Neuron (in vitro differentiated cells): ENCODE measurements around the gene ACAD8.

Experiments
- H2AFZ ChIP-seq: one replicate; pipeline ENCODE4 v1.6.1; 2013; ENCODE audit warnings: low read depth, mild to moderate bottlenecking, inconsistent platforms, low read length, moderate library complexity
- H3K27me3 ChIP-seq: one replicate; pipeline ENCODE4 v1.6.1; 2013; ENCODE audit warnings: low read length; ENCODE audit not compliant: insufficient read depth
- H3K36me3 ChIP-seq: one replicate; pipeline ENCODE4 v1.6.1; 2013; ENCODE audit warnings: low read length; ENCODE audit not compliant: insufficient read depth
- H3K4me1 ChIP-seq: one replicate; pipeline ENCODE4 v1.6.1; 2013; ENCODE audit warnings: low read length; ENCODE audit not compliant: insufficient read depth
- H3K4me3 ChIP-seq: 2 replicates; pipeline ENCODE4 v1.5.1; 2013; ENCODE audit warnings: mild to moderate bottlenecking, low read length, moderate library complexity
- H3K9me3 ChIP-seq: one replicate; pipeline ENCODE4 v1.6.1; 2013; ENCODE audit warnings: low read length

ACAD8 gene

DNA sequence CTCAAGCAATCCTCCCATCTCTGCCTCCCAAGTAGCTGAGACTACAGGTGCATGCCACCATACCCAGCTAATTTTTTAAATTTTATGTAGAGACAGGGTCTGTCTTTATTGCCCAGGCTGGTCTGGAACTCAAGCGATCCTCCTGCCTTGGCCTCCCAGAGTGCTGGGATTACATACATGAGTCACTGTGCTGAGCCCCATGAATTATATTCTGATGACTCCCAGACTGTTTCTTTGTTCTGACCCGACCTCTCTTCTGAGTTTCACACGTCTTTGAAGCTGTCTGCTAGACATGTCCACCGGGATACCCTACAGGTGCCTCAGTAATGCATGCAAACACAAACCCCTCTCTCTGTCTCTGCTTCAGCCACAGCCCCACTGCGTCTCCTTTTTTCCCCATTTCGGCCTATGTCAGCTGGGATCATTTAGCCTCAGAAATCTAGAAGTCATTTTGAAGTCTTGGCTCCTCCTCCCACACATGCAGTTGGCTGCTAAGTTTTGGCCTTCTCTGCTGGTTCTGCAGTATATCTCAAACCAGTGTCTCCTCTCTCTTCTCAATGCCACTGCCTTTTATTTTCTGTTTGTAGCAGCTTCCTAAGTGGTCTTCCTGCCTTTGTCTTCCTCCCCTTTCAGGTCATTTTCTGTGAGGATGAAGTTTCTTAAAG lies 24.1 kb upstream of the ACAD8 start:
- H3K9me3 ChIP-seq: no peaks in the 10 kb centered on the region
- H3K27me3 ChIP-seq: no peaks in the 10 kb centered on the region
- no peaks in the 10 kb centered on the region for H3K36me3 ChIP-seq
- no peak overlapping the region for H2AFZ ChIP-seq
- no peak overlapping the region for H3K4me3 ChIP-seq
- peaks cover 13% of the 10 kb centered on the region for H3K4me1 ChIP-seq

DNA sequence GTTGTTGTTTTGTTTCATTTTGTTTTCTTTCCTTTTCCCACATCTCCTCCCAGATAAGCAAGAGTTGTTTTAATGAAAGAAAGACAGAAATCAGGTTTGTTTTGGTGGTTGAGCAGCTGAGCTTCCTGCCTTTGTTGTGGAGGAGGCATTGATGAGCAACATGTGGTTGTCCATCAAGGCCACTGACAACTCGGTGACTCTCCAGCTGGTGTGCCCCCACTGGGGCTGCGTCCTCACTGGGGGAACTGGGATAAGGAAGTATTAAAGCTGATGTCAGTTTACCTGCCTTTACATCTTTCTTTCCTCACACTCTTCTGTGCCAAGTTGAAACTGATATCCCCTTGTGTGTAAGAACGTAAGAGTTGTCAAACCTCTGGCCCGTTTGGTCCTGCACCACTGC lies 23.0 kb upstream of the ACAD8 start:
- Histone ChIP-seq H3K27me3 (no peaks in the 10 kb centered on the region), H3K9me3 (no peaks in the 10 kb centered on the region), H2AFZ (no peak overlapping the region), H3K4me1 (peaks cover 12% of the 10 kb centered on the region), H3K36me3 (peaks cover 6% of the 10 kb centered on the region), H3K4me3 (no peak overlapping the region)

DNA sequence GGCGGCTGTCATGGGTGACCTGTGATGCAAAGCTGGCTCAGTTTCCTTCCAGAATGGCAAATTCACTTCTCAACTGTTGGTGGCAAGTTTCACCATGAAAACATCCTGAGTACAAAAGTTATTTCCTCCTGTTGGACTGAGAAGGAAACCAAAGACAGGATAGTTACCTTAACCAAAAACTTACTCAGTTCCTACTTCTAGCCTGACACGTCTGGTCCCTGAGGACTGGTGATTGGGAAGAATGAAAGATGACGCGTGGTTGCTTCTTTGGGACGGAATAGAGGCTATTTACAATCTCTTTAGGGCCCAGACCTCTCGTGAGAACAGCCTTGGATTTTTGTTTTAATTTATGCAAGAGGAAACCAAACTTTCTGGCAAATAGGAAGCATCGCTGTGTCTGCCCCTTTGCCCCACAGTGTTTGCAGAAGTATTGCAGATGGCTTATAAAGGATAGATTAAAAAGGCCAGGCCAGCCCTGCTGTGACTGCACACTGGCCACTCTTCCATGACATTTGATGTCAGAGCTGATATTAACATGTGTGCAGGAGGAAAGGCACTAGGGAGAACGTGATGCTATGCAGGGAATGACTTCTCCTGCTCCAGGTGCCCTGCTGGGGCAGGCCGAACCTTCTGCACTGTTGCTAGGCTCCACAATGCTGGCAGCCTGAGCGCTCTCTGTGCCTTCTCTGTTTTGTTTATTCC lies 21.3 kb upstream of the ACAD8 start:
- no peaks in the 10 kb centered on the region for H3K27me3 ChIP-seq
- H3K4me3 ChIP-seq: no peak overlapping the region
- H3K9me3 ChIP-seq: no peaks in the 10 kb centered on the region
- peaks cover 3% of the 10 kb centered on the region for H3K4me1 ChIP-seq
- H3K36me3 ChIP-seq: peaks cover 11% of the 10 kb centered on the region
- H2AFZ ChIP-seq: no peak overlapping the region

DNA sequence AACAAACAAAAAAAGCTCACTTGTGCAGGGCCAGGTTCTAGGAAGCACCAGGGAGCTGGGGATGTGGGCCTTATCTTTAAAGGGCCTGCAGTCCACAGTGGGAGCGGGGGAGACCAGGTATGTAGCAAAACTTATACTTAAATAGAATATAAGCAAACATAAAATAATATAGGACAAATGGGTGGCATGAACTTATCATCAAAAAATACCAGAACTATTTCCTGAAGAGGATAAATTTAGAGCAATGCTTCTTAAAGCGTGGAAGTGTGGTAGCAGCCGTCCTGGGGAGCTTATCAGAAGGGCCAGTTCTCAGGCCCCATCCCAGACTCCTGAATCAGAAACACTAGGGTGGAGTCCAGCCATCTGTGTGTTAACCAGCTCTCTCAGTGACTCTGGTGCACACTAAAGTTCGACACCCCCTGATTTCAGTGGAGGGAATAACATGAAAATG lies 19.6 kb upstream of the ACAD8 start:
- Histone ChIP-seq H3K9me3 (no peaks in the 10 kb centered on the region), H2AFZ (no peak overlapping the region), H3K27me3 (no peaks in the 10 kb centered on the region), H3K4me1 (peaks cover 3% of the 10 kb centered on the region), H3K4me3 (no peak overlapping the region), H3K36me3 (peaks cover 11% of the 10 kb centered on the region)

DNA sequence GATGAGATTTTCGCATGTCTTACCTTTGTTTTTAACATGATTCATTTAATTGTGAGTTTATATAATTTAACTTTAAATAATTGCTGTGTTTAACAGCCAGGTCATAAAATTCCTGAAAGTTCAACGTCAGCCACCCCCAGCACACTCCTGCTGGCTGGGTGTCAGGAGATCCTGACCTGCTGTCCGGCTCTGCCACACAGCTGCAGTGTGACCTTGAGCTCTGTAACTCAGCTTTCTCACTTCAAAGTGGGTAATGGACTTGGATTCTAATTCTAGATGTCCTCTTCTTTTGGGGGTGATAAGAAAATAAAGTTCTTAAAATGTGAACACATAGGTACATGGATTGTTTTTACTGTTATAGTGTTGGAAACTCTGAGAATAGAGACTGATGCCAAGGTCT lies 18.0 kb upstream of the ACAD8 start:
- Histone ChIP-seq H3K4me1 (no peaks in the 10 kb centered on the region), H3K4me3 (no peak overlapping the region), H3K27me3 (no peaks in the 10 kb centered on the region), H2AFZ (no peak overlapping the region), H3K9me3 (no peaks in the 10 kb centered on the region), H3K36me3 (peaks cover 19% of the 10 kb centered on the region)

DNA sequence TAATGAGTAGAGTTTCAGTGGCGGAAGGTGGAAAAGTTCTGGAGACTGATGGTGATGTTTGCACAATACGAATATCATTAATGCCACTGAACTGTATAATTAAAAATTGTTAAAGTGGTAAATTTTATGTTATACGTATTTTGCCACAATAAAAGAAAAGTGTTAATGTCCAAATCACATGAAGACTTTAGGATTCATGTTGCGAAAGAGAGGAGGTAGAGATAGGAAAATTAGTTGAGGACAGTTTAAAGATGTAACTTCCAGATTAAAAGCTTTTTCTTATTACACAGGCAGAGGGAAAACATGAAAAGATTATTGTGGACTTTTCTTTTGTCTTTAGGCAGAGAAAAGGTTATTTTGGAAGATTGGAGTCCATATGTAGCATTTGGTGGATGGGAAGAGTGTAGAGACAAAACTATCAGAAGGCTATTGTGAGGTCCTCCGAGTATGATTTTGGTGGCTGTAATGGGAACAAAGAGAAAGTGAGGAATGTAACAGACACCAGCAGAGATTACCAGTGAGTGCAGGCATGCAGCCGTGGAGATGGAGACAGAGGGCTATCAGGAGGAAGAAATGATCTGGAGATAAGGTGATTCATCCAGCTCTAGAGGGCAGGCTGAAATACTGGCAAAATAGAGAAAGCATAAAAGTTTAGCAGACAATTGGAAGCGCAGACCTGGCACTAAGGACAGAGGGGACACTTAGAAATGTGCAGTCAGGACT lies 16.4 kb upstream of the ACAD8 start:
- peaks cover 32% of the 10 kb centered on the region for H3K36me3 ChIP-seq
- H3K4me1 ChIP-seq: no peaks in the 10 kb centered on the region

DNA sequence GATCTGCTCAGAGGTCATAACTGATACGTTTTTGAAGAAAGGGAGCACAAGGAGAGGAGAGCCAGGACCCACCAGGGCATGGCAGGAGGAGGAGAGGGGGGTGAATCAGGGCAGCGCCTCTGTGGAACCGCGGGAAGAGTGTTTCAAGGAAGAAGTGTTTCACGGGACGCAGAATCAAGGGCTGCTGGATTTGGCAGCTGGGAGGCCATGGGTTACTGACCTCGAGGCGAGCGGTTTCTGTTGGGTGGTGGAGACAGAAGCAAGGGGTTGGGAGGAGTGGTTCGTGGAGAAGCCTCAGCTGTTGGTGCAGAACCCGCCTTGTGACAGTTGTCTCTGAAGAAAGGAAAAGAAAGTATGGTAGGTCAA lies 15.8 kb upstream of the ACAD8 start:
- no peak overlapping the region for H3K4me3 ChIP-seq
- no peaks in the 10 kb centered on the region for H3K4me1 ChIP-seq
- peaks cover 37% of the 10 kb centered on the region for H3K36me3 ChIP-seq
- H3K27me3 ChIP-seq: no peaks in the 10 kb centered on the region
- no peaks in the 10 kb centered on the region for H3K9me3 ChIP-seq
- no peak overlapping the region for H2AFZ ChIP-seq

More for the DNA sequence above, 16.4 kb upstream of the ACAD8 start:
- no peaks in the 10 kb centered on the region for H3K9me3 ChIP-seq
- H3K4me3 ChIP-seq: no peak overlapping the region
- H2AFZ ChIP-seq: no peak overlapping the region
- H3K27me3 ChIP-seq: no peaks in the 10 kb centered on the region

DNA sequence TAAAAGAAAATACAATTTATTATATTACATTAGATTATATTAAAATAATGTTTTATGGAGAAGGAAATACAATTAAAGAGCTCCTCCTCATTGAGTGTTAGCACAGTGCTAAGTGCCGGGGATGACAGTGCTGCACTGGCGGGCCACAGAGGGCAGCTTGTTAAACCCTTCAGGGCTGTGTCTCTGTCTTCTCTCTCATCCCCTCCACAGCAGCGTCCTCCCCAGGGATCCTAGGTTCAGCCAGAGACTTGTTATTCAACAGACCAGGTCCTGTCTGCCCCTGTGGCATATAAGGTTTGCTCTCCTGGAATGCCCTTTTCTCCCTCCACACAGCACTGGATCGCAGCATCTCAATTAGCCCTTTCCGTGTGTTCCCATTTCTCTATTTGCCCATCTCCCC lies 14.4 kb upstream of the ACAD8 start:
- Histone ChIP-seq H3K9me3 (no peaks in the 10 kb centered on the region), H3K4me3 (no peak overlapping the region), H3K4me1 (no peaks in the 10 kb centered on the region), H2AFZ (no peak overlapping the region), H3K36me3 (peaks cover 48% of the 10 kb centered on the region), H3K27me3 (no peaks in the 10 kb centered on the region)

DNA sequence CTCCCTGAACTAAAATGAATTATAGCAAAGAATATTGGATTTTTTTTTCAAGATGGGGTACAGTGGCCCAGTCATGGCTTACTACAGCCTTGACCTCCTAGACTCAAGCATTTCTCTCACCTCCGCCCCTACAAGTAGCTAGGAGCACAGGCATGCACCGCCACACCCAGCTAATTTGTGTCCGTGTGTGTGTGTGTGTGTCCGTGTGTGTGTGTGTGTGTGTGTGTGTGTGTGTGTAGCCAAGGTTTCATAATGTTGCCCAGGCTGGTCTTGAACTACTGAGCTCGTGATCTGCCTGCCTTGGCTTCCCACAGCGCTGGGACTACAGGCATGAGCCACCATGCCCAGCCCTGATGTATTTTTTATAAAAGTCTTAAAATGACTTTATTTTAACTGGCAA lies 12.8 kb upstream of the ACAD8 start:
- no peak overlapping the region for H3K4me3 ChIP-seq
- H3K4me1 ChIP-seq: no peaks in the 10 kb centered on the region
- peaks cover 50% of the 10 kb centered on the region for H3K36me3 ChIP-seq
- no peaks in the 10 kb centered on the region for H3K27me3 ChIP-seq
- no peak overlapping the region for H2AFZ ChIP-seq
- no peaks in the 10 kb centered on the region for H3K9me3 ChIP-seq

DNA sequence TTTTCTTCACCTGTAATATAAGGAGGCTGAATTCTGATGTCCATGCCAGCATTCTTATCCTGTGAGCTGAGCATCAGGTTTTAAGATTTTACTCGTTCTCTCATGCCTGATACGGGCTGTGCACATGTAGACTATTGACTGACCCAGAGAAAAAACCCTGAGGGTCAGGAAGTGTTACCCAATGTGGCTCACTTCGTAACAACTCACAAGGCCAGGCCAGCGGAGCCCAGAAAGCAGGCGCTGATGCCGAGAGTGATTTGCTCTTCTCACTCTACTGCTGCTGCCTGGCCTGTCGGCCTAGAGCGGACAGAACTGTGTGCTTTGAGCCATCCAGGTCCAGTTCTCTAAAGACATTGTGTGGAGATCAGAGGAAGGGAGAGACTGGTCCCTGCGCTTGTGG lies 11.0 kb upstream of the ACAD8 start:
- Histone ChIP-seq H3K27me3 (no peaks in the 10 kb centered on the region), H3K36me3 (peaks cover 59% of the 10 kb centered on the region), H3K4me3 (no peak overlapping the region), H3K4me1 (no peaks in the 10 kb centered on the region), H3K9me3 (no peaks in the 10 kb centered on the region), H2AFZ (no peak overlapping the region)

DNA sequence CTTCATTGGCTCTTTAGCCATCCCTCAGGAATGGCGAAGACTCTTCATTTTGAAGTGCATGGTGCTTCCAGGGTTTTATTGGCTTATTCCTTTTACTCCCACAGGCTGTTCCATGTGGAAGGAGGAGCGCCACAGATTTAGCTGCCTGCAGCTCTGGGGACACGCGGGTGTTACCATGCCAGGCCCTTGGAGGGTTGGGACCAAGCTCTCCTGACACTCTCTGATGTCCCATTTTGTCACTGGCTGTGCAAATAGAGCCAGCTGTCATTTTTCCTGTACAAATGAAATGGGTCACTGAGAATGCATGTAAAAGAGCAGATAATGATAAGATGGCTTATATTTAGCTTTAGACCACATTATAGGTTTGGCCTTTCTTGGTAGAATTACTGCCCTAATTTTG lies 9.5 kb upstream of the ACAD8 start:
- no peak overlapping the region for H3K4me3 ChIP-seq
- H3K36me3 ChIP-seq: peaks cover 68% of the 10 kb centered on the region
- no peak overlapping the region for H2AFZ ChIP-seq
- no peaks in the 10 kb centered on the region for H3K4me1 ChIP-seq
- H3K27me3 ChIP-seq: no peaks in the 10 kb centered on the region
- H3K9me3 ChIP-seq: no peaks in the 10 kb centered on the region

DNA sequence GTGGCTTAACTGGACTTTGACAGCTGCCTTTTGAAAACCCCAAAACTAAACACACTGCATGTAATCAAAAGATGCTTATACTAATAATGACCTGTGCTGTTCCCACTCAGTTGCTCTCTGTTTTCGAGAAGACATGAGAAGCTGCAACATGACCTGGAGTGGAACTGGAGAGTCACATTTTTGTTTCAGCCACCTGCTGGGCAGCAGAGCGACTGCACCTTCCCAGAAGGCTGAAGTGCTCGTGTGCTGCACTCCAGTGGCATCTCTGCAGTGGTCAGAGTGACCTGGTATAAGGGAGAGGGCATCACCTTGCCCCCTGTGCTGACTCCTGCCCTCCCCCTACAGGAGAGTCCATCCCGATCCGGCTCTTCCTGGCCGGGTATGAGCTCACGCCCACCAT lies 8.8 kb upstream of the ACAD8 start:
- Histone ChIP-seq H3K27me3 (no peaks in the 10 kb centered on the region), H3K4me3 (no peak overlapping the region), H2AFZ (no peak overlapping the region), H3K9me3 (no peaks in the 10 kb centered on the region), H3K4me1 (no peaks in the 10 kb centered on the region), H3K36me3 (peaks cover 70% of the 10 kb centered on the region)

DNA sequence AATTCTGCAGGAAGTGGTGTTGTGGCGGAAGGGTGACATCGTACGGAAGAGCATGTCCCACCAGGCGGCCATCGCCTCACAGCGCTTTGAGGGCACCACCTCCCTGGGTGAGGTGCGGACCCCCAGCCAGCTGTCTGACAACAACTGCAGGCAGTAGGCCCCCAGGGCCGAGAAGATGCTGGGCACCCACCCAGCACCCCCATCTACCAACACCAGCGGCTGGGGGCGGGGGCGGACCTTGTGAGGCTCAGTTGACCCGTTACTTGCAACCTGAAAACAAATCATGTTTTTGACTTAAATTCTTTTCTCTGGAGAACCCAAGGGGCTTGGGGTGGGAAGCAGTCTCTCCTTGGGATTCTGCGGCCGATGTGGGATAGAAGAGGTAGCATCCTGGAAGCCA lies 7.9 kb upstream of the ACAD8 start:
- Histone ChIP-seq H3K9me3 (no peaks in the 10 kb centered on the region), H3K4me1 (no peaks in the 10 kb centered on the region), H2AFZ (no peak overlapping the region), H3K36me3 (peaks cover 75% of the 10 kb centered on the region), H3K27me3 (no peaks in the 10 kb centered on the region), H3K4me3 (no peak overlapping the region)
